COLO829 (cell line): ENCODE results near the gene ACKR2.

ENCODE experiments used
- DNase-seq: peaks from one replicate; pipeline ENCODE4 v3.0.0; 2012; ENCODE audit warnings: low spot score

ACKR2 gene

DNA sequence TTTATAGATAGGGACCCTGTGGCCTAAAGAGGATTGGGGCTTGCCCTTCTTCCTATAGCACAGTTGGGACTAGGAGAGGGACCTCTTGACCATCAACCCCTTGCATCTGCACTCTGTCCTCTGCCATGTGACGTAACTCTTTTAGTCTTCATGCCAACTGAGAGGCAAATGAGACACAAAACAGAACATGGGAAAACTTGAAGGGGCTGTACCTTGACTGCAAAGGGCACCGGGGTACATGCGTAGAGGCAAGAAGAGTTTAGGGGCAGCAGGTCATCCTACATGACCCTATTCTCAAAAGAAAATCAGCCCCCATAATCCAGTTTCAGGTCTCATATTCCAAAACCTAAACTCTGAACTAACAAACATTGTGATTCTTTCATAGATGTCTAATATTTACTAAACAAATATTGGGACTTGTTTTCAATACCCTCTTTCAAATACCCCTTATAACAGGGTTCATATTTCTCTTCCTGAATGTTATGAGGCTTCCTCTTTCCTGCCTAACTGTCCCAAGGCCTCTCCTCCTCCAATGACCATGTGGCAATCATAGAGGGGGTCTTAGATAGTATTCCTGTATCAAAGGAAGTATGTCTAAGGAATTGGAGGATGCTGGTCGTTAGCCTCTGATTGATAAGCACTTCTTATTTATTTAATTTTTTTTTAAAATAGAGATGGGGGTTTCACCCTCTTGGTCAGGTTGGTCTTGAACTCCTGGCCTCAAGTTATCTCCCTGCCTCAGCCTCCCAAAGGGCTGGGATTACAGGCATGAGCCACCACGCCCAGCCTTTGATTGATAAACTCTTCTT is 20.6 kb downstream of the ACKR2 start:
- DNase-seq = no peak

DNA sequence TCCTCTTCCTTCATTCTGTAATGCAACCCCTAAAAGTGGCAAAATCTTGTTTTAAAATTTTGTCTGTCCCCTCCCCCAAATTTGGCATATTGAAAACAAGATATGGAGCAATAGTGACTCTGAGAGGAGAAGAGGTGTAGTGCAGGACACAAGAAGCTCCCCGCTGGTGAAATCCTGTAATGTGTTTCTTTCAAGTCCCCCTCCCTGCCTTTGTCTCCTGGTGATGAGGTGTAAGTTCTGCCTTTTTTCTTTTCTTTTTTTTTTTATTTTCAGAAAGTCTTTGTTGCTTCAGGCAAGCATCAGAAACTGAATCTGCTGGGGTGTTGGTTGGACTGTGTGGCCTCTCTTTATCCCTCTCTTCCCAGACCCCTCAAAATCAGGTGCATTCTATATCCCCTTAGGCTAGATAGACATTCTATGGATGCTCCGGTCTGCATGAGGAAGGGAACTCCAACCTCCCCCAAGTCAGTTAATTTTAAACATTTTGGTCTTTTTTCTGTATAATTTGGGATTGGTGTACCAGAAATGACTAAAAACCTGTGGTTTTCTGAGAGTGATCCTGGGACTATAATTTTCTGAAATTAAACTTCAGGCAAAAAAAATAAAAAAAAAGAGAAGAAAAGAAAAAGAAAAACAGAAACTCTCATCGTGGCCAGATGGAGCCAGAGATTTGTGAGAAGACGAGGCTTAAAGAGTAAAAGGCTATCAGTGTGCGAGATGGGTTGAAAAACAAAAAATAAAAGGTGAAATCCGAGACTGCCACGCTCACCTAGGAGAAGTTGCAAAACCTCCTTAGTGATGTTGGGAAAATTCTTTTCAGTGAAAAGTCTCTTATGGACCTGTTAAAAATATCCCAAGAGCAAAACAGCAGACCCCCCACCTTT is 21.4 kb downstream of the ACKR2 start:
- DNase-seq = peak; percentile 56

DNA sequence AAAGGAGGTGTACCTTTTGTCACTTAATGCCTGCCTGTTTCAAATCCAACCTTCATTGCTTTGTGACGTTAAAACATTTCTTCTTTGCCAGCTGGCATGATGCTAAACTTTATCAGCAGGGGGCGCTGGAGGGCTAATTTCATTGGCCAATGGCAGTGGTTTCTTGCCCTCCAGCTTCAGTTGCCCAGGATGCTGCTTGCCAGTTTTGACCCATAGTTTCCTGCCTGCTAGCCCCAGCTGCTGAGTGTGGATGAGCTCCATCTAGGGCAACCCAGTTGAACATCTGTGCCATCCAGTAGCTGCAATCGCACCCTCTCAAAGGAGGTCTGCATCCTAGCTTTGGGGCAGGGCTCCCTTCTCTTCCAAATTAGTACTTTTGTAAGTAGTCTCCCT is 22.1 kb downstream of the ACKR2 start:
- DNase-seq = peak; percentile 81

DNA sequence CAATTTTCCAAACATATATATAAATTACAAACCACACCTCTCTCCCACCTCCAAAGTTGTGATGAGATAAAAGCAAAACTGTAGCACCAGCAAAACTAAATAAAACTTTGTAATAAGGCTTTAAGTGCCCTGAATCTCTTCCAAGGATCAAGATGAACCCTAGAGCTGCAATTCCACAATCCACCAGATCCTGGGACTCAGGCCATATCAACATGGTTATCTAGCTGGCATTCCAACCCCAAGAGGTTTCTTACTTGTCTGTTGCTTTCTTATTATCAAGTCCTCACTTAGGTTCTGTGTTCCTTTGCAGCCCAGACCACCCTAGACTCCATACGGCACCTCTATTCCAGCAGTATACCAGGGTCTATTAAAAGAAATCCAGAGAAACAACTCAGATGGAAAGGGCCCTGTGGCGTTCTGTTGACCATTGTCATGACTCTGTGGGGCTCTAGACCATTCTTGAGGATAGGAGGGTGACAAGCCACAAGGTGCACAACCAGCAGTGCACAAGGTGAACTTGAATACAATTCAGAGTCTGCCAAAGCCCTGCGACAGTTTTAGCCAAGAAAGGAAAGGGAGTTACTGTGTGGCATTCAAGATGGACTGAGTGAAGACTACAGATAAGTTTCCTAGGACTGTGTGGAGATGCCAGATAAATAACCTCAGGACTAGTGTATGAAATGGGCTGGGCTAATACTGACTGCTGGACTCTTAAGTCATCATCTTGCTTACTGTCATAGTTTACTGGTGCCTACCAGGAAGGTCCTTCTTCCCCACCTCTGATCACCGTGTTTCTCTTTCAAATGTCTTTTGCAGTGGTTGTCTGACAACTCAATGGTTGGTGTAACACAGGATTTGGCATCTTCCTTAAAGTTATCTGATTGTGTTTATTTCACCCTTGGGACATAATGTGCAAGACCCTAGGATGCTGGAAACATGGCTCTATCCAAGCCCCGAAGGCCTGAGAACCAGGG is 27.2 kb downstream of the ACKR2 start:
- no peak for DNase-seq

DNA sequence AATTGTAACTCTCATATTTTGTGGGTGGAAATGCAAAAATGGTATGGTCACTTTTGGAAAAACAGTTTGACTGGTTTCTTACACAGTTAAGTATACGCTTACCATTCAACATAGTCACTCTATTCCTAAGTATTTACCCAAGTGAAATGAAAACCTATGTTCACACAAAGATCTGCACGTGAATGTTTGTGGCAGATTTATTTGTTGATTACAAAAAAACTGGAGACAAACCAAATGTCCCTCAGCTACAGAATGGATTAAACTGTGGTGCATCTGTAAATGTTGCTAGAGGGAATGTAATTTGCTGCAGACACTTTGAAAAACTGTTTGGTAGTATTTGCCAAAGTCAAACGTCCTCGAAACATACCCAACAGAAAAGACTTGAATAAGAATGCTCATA is 29.3 kb downstream of the ACKR2 start:
- no peak for DNase-seq

DNA sequence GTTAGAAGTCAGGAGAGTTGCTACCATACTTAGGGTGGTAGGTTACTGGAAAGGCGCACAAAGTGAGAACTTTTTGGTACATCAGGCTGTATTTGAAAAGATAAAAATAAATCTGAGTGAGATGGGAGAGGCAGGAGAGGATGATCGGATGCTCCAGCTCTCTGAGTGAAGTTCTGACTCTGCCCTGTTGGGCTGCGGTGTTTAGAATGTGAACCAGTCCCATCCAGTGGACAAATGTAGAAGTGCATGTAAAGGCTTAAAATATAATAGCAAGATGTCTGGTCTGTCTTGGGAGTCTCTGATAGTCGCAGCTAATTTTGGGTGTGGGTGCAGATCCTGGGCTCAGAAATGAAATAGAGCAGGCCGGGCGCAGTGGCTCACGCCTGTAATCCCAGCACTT is 30.4 kb downstream of the ACKR2 start:
- peak; percentile 79 for DNase-seq

DNA sequence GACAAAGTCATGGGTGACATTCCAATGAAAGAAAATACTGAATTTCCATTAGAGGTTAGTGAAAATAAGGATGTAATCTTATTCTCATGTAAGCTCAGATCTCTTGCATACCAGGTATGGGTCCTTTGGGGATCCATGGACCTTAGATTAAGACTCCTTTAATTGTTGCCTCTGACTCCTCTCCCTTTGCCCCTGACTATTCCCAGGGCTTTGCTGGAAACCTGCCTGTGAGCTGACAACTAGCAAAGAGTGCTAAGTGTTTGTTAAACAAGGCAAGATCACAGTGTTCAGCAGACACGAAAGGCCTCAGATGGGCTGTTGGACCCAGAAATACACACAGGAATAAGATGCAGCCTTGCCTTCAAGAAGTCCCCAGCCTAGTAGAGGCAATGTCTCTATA is 32.1 kb downstream of the ACKR2 start:
- DNase-seq = no peak

DNA sequence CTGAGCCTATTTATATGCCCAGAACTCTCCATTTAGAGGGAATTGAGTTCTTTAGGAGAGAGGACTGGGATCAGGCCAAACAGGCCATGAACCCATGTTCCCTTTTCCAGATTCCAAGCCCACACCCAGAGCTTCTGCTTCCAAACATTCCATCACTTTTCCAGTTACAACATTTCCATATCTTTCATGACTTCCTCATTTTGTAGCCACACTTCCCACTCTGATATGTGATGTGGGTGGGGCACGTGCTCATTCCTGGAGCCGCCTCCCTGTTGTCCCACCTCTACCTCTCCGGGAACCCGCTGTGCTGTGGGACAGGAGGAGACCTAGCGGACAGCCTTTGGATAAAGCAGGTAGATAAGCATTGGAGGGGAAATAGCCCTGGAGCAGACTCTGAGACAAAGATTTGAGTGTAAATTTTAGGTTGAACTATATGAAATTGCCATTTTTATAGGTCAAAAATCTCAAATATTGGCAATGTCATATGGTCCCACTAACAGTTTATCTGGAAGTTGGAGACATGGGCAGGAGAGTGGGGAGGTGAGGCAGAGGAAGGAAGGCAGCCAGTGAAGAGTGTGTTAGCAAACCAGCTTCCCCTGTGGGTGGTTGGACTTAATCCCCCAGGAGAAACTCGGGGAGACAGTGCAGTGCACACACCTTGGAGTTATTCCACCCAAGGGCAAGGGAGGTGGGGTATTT is 34.6 kb downstream of the ACKR2 start:
- DNase-seq = no peak

DNA sequence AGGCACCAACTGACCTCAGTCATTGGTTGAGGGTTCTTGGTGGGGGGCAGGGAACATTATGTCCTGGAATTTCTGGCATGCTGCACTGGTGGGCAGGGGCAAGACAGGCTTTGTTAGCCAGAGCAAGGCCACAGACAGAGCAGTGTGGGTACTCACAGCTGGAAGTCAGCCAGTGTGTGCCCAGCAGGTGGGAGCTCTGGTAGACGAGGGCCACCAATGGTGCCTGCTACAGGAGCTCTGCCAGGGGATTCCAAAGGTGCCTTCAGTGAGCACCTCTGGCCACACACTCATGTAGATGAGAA is 35.1 kb downstream of the ACKR2 start:
- no peak for DNase-seq

DNA sequence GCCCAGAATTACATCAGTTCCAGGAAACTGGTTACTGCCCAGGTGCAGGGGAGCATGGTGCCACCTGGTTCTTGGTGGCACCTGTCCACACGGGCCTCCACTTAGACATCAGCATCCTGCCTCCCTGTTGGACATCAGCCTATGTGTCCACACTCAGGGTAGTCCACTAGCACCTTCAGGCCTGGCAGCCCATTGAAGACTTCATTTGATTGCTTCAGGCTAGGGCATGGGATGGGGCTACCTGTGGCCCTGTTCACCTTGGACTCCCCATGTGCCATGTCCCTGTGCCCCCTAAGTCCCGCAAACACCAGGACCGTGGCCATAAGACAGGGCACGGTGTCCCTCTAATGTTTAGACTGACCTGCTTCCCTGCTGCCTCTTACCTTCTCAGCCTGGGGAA is 35.6 kb downstream of the ACKR2 start:
- no peak for DNase-seq

DNA sequence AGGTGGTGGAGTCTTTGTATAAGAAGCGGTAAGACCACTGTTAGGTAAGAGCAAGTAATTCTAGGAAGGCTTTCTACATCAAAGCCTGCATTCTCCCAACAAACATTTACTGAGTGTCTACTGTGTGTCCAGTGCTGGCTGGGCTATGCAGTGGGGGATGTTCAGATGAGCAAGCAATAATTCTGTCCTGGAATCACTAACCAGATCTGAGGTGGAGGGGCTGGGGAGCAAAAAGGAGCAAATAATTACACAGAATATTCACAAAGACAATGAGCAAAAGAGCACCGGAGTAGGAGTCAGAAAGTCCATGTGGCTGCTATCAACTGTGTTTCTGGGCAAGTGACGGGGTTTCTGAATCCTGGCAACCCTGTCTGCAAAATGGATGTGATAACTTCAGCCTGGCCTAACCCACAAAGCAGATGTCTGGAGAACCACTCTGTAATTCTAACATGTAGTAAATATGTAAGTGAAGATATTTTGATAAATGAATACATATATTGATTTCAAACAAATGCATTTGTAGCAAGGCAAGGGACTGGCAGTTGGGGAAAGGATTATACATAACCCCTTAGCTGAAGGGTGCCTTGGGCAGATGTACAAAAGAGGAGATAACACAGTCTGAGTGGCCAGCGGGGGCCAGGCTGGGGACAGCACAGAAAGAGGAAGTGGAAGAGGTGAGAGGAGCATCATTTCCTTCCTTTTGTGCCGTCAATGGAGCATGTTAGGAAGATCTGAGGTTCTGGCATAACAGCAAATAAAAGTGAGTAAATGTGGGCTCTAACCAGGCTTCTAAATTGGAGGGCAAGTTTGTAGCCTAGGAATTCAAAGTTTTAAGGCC is 37.7 kb downstream of the ACKR2 start:
- no peak for DNase-seq

DNA sequence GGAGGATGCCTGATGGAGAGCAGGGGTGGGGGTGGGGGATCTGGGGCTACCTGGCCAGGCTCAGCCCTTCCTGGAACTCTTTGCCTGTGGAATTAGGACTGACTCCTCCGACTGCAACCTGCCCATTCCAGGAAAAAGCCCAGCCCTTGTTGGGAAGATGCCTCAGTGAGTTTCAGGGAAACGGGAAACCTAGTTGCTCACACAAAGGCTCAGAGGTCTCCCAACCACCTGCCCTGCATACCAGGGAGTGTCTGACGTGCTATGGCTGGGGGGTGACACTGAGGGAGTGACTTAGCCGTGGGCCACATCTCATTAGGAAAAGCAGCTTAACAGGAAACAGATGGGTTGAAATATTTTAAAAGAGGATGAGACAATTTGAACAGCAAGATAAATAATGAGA is 38.5 kb downstream of the ACKR2 start:
- DNase-seq = no peak

DNA sequence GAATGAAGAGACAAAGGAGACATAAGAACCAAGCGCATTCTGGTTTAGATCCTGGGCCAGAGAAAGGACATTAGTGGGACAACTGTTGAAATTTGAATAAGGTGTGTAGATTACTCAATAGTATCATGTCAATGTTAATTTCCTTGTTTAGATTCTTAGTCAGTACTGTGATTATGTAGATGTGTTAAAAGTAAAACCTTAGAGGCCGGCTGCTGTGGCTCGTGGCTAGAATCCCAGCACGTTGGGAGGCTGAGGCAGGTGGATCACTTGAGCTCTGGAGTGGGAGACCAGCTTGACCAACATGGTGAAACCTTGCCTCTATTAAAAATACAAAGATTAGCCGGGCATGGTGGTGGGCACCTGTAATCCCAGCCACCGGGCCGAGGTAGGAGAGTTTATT is 39.8 kb downstream of the ACKR2 start:
- DNase-seq = no peak

DNA sequence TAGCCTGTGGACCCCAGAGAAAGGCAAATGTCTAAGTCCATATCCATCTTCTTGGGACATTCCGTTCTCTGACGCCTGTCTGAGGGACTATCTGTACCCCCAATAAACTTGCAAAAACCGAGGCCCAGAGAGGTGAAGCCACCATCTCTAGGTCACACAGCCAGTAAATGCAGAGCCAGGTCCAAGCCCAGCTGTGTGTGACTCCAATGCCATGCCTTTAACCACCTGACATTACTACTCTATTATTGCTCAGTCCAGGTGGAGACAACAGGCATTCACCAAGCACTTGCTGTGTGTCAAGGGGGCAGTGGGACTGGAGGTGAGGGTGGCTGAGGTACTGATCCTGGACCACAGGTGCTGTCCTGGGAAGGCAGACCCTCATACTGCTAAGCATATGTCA is 41.0 kb downstream of the ACKR2 start:
- DNase-seq = no peak

DNA sequence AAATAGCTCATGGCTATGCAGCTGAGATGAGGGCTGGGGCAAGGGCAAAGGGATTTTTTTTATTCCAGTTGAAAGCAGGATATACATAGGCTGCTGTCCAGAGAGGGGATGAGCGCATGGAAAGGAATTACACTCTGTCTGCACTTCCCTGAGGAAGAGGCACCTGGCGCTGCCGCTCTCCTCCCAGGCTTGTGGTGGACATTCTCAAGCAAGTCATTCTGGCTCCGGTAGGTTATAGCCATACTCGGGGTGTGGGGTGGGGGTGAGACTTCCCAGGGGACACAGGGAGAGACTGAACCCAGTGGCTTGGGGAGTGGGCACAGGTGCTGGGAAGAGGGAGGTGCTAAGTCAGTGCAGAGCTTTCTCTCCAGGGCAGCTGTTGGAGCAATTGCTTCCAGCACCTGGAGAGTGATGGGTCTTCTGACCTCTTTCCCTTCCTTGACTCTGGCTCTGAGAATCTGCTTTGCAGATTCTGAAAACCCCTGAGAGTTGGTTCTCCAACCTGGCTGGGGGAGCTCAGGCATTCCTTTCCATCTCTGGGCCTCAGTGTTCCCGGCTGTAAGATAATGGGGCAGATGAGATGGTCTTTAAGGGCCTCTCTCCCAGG is 42.1 kb downstream of the ACKR2 start:
- DNase-seq = no peak

DNA sequence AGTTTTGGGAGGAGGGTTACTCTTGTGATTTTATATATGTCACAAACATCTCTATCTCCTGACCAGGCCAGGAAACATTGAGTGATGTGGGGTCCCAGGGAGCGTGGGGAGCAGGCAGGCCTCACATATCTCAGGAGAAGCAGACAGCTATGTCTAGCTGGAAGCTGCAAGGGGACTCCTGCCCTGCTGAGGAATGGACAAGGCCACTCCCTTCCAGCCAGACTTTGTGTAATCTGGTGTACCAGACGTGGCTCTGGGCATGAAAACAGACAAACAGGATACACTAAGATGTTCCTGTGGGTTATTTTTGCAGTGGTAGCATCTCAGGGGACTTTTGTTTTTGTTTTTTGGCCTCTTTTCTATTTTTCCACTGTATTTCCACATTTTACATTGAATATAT is 43.2 kb downstream of the ACKR2 start:
- DNase-seq = no peak

DNA sequence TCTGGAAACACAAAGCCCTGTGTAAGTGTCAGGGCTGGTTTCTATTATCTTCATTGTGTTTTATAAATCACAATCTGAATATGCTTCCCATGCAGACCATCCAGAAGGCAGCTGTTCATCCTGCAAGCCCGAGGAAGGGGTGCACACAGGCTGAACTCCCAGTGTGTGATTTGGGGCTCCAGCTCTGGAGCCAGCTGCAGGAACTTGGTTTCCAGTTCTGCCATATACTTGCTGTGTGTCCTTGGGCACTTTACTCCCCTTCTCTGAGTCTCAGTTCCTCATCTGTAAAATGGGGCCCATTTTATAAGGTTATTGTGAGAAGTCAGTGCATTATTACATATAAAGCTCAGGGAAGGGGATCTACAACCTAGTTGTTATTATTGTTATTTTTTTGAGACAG is 43.8 kb downstream of the ACKR2 start:
- no peak for DNase-seq

DNA sequence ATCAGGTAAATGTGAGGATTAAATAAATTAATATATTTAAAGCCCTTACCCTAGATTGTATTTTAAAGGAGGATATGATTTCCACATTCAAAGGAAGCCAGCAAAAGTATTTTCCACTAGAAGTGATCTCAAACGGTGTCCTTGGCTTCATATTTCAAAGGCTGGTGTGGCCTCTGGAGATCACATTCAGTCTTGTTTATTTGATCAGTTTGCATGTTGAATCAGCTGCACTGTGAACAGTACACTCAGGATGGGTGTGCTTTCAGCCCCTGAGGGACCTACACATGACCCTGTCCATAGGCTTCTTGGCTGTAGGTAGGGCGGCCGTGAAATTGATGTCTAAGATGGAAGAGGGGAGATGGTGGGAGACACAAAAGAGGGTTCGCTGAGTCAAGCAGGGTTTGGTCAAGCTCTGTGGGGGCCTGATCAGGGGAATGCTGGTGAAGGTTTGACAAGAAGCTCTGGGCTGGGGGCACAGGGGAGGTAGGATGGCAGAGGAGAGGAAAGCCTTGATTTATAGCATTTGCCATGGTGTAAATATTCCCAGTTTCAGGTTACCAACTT is 44.6 kb downstream of the ACKR2 start:
- no peak for DNase-seq

DNA sequence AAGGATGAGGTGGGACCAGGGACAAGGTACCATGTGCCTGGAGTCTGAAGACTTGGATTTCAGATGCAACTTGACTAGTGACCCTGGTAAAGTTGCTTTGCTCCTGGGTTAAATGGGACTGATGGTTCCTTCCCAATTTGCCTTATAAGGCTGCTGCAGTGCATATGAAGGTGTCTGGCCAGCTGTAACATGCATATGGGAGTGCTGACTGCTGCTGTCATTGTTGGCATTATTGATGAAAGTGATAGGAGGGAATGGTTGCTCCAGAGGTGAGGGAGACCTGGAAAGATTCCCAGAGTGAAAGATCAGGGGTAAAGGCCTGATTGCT is 45.9 kb downstream of the ACKR2 start:
- no peak for DNase-seq
